ENCODE results near the gene MBOAT7.

DNA sequence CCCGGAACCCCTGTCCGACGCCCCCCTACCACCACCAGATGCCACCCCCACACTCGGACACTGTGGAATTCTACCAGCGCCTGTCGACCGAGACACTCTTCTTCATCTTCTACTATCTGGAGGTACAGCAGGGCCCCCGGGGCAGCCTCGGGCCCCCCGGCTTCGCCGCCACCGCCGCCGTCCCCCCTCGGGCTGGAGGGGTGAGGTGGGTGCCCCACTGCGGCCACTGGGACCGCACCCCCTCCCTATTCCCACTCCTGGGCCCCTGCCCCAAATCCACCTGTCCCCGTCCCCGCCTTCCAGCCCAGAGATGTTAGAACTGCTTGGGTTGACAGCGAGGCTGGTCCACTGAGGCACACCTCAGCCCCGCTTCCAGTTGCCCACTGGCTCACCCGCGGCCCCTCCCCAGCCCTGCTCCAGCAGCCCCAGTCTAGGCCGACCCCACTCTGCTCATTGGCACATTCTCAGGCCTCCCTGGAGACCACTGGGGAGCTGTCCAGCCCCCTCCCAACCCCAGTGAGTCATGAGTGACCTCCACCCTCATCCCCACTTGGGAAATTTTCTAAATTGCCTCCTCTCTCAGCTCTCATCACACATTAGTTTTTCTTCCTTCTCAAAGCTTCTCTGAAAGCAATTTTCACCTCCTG lies 36.4 kb downstream of the MBOAT7 start:
- no peak for TF ChIP-seq EZH2 (IDR thresholded peaks at IDR 0.05; ENCODE audit: low read length)
- TF ChIP-seq, protein P1, sequence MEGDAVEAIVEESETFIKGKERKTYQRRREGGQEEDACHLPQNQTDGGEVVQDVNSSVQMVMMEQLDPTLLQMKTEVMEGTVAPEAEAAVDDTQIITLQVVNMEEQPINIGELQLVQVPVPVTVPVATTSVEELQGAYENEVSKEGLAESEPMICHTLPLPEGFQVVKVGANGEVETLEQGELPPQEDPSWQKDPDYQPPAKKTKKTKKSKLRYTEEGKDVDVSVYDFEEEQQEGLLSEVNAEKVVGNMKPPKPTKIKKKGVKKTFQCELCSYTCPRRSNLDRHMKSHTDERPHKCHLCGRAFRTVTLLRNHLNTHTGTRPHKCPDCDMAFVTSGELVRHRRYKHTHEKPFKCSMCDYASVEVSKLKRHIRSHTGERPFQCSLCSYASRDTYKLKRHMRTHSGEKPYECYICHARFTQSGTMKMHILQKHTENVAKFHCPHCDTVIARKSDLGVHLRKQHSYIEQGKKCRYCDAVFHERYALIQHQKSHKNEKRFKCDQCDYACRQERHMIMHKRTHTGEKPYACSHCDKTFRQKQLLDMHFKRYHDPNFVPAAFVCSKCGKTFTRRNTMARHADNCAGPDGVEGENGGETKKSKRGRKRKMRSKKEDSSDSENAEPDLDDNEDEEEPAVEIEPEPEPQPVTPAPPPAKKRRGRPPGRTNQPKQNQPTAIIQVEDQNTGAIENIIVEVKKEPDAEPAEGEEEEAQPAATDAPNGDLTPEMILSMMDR (optimal IDR thresholded peaks at IDR 0.05 in 1 of 3, IDR thresholded peaks at IDR 0.05 in 1 of 3, conservative IDR thresholded peaks at IDR 0.05 in 1 of 3; ENCODE audit: extremely low read depth in 1 of 3, insufficient read depth in 2 of 3, low read length in 3 of 3), result no peak

All from keratinocyte (primary cell).